GM12875 (cell line): ENCODE results near the gene SAMD8.

Experiments
- H3K4me3 ChIP-seq: one replicate; pipeline ENCODE4 v1.5.1; 2011; ENCODE audit warnings: low read depth, low read length, control low read depth
- TF ChIP-seq, protein P1 (sequence below): IDR thresholded peaks from 2 replicates; pipeline ENCODE4 v1.5.1; 2011; ENCODE audit warnings: low read depth, mild to moderate bottlenecking, control low read depth, inconsistent platforms, low read length, moderate library complexity, borderline replicate concordance; ENCODE audit not compliant: insufficient read depth

Gene SAMD8

DNA sequence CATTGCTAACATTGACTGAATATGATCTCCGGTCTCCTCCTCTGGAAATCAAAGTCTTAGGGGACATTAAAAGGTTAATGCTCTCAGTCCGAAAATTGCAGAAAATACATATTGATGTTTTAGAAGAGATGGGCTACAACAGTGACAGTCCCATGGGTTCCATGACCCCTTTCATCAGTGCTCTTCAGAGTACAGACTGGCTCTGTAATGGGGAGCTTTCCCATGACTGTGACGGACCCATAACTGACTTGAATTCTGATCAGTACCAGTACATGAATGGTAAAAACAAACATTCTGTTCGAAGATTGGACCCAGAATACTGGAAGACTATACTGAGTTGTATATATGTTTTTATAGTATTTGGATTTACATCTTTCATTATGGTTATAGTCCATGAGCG is 39.2 kb downstream of the SAMD8 start:
- TF ChIP-seq, protein P1, sequence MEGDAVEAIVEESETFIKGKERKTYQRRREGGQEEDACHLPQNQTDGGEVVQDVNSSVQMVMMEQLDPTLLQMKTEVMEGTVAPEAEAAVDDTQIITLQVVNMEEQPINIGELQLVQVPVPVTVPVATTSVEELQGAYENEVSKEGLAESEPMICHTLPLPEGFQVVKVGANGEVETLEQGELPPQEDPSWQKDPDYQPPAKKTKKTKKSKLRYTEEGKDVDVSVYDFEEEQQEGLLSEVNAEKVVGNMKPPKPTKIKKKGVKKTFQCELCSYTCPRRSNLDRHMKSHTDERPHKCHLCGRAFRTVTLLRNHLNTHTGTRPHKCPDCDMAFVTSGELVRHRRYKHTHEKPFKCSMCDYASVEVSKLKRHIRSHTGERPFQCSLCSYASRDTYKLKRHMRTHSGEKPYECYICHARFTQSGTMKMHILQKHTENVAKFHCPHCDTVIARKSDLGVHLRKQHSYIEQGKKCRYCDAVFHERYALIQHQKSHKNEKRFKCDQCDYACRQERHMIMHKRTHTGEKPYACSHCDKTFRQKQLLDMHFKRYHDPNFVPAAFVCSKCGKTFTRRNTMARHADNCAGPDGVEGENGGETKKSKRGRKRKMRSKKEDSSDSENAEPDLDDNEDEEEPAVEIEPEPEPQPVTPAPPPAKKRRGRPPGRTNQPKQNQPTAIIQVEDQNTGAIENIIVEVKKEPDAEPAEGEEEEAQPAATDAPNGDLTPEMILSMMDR: no peak
- no peak overlapping the region for H3K4me3 ChIP-seq

DNA sequence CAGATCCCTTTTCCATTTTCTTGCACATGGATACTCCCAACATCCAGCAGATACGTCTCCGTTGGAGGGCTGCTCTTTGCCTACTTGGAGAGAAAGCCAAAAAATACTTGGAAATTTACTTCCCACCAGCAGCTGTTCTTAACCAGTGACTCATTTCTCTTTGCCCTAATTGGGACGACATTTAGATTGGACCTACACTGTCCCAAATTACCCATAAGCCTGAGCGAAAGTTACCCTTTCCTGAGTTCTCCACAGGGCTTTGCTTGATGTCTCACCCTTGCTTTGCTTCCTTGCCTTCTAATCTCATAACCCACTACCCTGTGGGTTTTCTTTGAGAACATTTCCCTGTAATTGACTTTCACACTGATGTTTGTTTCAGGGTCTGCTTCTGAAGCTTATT is 48.1 kb downstream of the SAMD8 start:
- TF ChIP-seq, protein P1: no peak
- H3K4me3 ChIP-seq: no peak overlapping the region

DNA sequence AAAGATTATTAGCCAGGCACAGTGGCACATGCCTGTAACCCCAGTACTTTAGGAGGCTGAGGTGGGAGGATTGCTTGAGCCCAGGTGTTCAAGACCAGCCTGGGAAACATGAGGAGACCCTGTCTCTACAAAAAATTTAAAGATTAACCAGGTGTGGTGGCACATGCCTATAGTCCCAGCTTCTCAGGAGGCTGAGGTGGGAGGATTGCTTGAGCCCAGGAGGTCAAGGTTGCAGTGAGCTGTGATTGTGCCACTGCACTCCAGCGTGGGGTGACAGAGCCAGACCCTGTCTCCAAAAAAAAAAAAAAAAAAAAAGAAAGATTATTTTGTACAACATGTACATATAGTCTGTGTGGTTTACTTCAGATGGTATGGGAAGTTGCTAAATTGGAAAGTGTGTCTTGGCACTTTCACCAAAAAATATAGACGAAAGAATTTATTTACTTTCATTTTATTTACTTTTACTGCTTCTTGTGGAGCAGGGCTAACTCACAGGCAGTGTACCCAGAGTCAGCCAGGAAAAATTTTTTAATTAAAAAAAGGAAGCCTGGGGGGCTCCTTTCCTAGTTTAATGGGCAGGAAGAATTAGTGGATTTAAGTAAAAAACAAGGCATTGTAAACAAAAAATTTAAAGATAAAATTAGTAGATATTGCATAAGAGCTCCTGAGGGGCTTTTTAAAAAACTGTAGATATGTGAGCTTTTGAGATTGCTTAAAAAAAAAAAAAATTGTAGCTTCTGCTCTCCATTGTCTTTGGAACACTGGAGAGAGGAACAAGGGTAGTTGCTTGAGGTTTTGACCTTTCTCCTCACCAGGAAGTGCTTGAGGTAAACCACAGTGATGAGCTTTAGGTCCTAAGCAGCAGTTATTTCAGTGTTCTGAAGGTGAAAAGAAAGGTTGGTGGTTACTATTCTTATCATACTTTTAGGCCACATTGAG is 54.5 kb downstream of the SAMD8 start:
- TF ChIP-seq, protein P1: no peak

DNA sequence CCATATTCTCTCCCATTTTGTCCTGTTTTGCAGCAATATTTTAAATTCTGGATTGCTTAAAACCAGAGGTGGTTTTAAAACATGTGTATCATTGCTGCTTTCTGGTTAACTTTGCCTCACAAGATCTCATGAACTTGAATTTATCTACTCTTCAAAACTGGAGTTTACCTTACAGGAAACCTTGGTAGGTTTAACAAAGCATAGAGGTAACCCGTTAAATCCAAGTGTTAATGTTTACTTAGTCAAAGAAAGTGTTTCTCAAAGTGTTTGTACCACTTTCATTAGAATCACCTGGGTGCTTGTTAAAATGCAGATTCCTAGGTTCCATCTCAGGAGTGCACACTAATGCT is 55.1 kb downstream of the SAMD8 start:
- H3K4me3 ChIP-seq: no peak overlapping the region
- TF ChIP-seq, protein P1: no peak

More for the DNA sequence above, 54.5 kb downstream of the SAMD8 start:
- H3K4me3 ChIP-seq: no peak overlapping the region

DNA sequence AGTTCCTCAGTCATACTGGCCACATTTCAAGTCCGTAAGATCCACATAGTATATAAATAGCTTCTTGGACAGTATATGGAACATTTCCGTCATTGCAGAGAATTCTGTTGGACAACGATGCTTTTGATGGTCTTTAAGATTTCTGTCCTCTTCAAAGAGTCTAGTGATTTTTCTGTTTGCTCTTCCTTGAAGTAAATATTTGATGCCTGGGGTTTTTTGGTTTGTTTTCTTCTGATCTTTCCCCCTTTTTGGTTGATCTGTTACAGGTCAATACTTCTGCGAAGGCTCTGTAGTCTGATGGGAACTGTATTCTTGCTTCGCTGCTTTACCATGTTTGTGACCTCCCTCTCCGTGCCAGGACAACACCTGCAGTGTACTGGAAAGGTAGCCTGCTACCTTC is 56.8 kb downstream of the SAMD8 start:
- TF ChIP-seq, protein P1: no peak
- no peak overlapping the region for H3K4me3 ChIP-seq

DNA sequence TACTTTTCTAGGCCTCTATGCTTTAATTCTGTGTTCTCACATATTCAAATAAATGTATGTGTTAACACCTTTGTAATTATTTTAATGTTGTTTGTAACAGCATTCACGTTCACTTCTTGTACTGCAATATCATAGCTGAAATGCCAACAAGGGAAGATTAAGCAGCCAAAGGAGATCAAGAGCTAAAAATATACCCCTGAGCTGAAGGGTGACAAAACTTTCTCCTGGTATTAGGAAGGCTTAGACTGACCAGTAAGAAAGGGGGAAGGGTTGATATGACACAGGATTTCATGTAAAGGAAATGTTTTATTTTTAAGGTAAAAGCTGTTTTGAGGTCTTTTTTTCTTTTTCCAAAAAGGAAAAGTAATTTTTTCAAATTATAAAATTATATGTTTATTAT is 58.8 kb downstream of the SAMD8 start:
- no peak overlapping the region for H3K4me3 ChIP-seq
- TF ChIP-seq, protein P1: no peak

DNA sequence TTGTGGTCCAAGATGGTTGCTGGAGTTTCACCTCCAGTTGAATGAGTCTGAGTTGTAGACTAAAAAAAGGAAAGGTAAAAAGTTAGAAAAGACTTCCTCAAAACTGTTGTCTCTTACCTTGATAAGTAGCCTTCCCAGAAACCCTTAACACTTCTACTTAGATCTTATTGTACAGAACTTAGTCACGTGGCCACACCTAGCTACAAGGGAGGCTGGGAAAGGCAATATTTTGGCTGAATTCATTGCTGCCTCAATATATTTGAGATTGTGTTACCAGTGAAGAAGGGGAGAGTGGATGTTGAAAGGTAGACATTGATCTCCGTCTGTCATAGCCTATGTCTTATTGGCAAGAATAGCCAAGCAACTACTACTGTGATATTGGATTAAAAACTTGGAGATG is 63.6 kb downstream of the SAMD8 start:
- H3K4me3 ChIP-seq: no peak overlapping the region
- TF ChIP-seq, protein P1: no peak
